HG02973 (cell line): ENCODE measurements around the gene ADNP2.
A peak's percentile ranks its signal among the peaks of the same experiment; 100 is the strongest.
"Not testable (repeated sequence)": the region's sequence is repeated elsewhere in the genome, so short reads cannot be mapped to it uniquely, and the experiment has no call there.

ENCODE experiments used
- ATAC-seq: cut with Tn5 transposase; IDR thresholded peaks from one replicate; pipeline ENCODE4 v1.9.1; 2021; ENCODE audit warnings: moderate library complexity; ENCODE audit not compliant: unreplicated experiment

Gene ADNP2

GRCh38 chr18:80145196-80145804, 36.2 kb downstream of the ADNP2 start:
- ATAC-seq: no peak

GRCh38 chr18:80147037-80147417, 38.0 kb downstream of the ADNP2 start:
- ATAC-seq: peak; percentile 21

- peak; percentile 83 for ATAC-seq
Observed at GRCh38 chr18:80147418-80148325, 38.6 kb downstream of the ADNP2 start.

GRCh38 chr18:80148326-80149199, 39.5 kb downstream of the ADNP2 start:
- no peak for ATAC-seq

GRCh38 chr18:80149667-80150066, 40.6 kb downstream of the ADNP2 start:
- no peak for ATAC-seq

- peak; percentile 80 for ATAC-seq
Observed at GRCh38 chr18:80154293-80154692, 45.2 kb downstream of the ADNP2 start.

GRCh38 chr18:80157708-80158343, 48.8 kb downstream of the ADNP2 start:
- no peak for ATAC-seq

- ATAC-seq: no peak
Observed at GRCh38 chr18:80158365-80158764, 49.3 kb downstream of the ADNP2 start.

GRCh38 chr18:80159713-80160636, 50.9 kb downstream of the ADNP2 start:
- no peak for ATAC-seq

GRCh38 chr18:80161781-80162417, 52.8 kb downstream of the ADNP2 start:
- no peak for ATAC-seq

- no peak for ATAC-seq
Observed at GRCh38 chr18:80163183-80163582, 54.1 kb downstream of the ADNP2 start.

GRCh38 chr18:80164727-80165355, 55.8 kb downstream of the ADNP2 start:
- not testable (repeated sequence) for ATAC-seq

- ATAC-seq: no peak
Observed at GRCh38 chr18:80166240-80166639, 57.2 kb downstream of the ADNP2 start.

- no peak for ATAC-seq
Observed at GRCh38 chr18:80166725-80167124, 57.7 kb downstream of the ADNP2 start.

GRCh38 chr18:80167331-80167730, 58.3 kb downstream of the ADNP2 start:
- ATAC-seq: no peak

- ATAC-seq: no peak
Observed at GRCh38 chr18:80167931-80168330, 58.9 kb downstream of the ADNP2 start.

- ATAC-seq: no peak
Observed at GRCh38 chr18:80168346-80168745, 59.3 kb downstream of the ADNP2 start.

GRCh38 chr18:80168982-80169381, 59.9 kb downstream of the ADNP2 start:
- ATAC-seq: no peak

- ATAC-seq: no peak
Observed at GRCh38 chr18:80169607-80170006, 60.5 kb downstream of the ADNP2 start.
